Measurements from ENCODE around the gene CPAMD8.
"Not testable (repeated sequence)": the region's sequence is repeated elsewhere in the genome, so short reads cannot be mapped to it uniquely, and the experiment has no call there.

CPAMD8 gene

DNA sequence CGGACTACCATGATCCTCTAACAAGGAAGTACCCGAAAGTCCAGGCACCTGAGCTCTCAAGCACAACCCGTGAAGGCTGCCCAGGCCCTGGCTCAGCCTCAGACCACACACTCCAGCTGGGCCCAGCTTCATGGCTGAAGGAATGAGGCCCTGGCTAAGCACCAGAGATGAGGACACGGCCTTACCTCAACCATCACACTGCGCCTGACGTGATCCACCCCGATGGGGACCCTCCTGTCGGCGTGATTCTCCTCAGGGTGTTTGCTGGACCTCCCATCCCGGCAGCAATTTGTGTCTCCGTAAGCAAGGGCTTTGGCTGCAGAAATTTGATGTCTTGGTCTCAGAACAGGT is 81.3 kb downstream of the CPAMD8 start:
- TF ChIP-seq, protein P1, sequence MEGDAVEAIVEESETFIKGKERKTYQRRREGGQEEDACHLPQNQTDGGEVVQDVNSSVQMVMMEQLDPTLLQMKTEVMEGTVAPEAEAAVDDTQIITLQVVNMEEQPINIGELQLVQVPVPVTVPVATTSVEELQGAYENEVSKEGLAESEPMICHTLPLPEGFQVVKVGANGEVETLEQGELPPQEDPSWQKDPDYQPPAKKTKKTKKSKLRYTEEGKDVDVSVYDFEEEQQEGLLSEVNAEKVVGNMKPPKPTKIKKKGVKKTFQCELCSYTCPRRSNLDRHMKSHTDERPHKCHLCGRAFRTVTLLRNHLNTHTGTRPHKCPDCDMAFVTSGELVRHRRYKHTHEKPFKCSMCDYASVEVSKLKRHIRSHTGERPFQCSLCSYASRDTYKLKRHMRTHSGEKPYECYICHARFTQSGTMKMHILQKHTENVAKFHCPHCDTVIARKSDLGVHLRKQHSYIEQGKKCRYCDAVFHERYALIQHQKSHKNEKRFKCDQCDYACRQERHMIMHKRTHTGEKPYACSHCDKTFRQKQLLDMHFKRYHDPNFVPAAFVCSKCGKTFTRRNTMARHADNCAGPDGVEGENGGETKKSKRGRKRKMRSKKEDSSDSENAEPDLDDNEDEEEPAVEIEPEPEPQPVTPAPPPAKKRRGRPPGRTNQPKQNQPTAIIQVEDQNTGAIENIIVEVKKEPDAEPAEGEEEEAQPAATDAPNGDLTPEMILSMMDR (IDR thresholded peaks at IDR 0.05; ENCODE audit: low read depth, low read length) = no peak
- H3K4me3 ChIP-seq (ENCODE audit: low read depth, low read length) = no peak overlapping the region

DNA sequence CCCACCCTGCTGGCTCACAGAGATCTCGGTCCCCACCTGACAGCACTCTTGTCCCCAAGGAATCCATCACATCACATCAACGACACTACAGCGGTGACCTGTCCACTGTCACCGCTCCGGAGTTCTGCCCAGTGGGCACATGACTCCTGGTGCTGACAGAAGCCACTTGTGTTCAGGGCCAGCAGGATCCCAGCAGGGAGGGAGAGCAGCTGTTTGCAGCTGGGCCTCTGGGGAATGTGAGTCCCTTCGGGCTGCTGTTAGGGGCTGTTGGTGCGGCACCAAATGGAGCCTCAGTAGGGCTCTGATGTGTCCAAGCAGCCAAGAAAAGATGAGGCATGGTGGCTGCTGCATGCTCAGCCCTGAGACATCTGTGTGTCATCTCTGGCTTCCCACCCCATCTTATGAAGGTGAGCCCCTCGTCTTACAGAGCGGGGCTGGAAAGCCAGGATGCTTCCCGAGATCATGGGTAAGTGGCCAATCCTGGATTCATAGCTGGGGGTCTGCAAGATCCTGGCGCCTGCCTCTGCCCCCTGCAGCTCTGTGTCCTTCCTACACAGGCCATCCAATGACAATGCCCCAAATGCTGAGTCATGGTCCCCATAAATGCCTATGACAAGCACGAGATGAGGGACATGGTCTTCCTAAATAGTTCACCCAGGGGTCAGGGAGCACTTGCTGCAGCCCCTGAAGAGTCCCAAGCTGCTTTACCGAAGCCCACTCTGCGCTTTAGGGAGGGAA is 81.8 kb downstream of the CPAMD8 start:
- TF ChIP-seq, protein P1 (IDR thresholded peaks at IDR 0.05; ENCODE audit: low read depth, low read length) = no peak
- no peak overlapping the region for H3K4me3 ChIP-seq (ENCODE audit: low read depth, low read length)

DNA sequence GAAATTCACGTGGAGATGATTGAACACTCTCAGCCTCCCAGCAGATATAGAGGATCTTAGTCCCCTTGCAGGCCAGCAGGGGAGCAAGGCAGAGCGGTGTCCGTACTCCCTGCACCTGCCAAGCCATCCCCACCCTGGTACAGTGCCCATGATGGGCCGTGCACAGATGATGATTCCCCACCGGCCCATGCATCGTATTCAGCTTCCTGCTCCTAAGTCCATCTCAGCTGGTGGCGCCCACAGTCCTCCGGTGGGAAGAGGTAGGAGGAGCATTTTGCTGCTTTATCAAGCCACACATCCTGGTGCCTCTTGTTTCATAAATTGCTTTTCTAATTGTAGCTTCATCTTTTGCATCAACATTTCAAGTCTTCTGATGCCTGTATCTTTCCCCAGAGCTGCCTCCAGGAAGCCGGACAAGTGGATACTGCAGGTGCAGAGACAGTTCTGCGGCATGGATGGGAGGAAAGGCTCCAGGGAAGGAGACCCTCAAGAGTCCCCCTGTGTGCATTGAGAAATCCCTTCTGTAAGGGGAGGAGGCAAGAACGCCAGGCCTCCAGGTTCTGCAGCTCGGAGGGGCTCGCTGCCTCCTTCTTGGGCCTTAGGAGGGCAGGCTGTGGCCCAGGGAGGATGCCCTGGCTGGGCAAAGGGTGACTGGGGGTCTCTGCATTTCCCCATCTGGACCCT is 82.5 kb downstream of the CPAMD8 start:
- no peak overlapping the region for H3K4me3 ChIP-seq (ENCODE audit: low read depth, low read length)
- TF ChIP-seq, protein P1 (IDR thresholded peaks at IDR 0.05; ENCODE audit: low read depth, low read length) = no peak

DNA sequence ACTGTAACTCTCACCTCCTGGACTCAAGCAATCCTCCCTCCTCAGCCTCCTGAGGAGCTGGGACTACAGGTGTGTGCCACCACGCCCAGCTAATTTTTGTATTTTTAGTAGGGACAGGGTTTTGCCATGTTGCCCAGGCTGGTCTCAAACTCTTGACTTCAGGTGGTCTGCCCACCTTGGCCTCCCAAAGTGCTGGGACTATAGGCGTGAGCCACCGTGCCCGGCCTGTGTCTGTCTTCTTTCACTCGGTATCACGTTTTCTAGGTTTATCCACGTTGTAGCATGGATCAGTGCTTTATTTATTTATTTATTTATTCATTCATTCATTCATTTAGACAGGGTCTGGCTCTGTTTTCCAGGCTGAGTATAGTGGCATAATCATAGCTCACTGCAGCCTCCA is 83.5 kb downstream of the CPAMD8 start:
- not testable (repeated sequence) for H3K4me3 ChIP-seq (ENCODE audit: low read depth, low read length)

DNA sequence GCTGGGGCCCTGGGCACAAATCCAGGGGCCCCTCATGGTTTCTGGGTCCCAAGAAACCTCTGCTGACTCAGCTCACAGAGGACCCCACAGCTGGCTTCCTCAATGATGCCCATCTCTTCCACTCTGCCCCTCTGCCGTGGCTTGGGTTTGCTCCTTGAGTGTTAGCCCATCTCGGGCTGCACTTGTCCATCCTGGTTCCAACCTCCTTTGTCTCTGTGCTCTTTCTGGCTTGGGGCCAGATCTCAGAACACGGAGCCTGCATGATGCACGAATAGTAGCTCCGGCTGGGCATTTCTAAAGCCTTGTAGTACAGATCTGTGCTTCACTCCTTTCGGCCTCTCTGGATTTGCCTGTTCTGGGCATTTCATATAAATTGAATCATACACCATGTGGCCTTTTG is 84.0 kb downstream of the CPAMD8 start:
- TF ChIP-seq, protein P1 (IDR thresholded peaks at IDR 0.05; ENCODE audit: low read depth, low read length) = no peak
- no peak overlapping the region for H3K4me3 ChIP-seq (ENCODE audit: low read depth, low read length)

DNA sequence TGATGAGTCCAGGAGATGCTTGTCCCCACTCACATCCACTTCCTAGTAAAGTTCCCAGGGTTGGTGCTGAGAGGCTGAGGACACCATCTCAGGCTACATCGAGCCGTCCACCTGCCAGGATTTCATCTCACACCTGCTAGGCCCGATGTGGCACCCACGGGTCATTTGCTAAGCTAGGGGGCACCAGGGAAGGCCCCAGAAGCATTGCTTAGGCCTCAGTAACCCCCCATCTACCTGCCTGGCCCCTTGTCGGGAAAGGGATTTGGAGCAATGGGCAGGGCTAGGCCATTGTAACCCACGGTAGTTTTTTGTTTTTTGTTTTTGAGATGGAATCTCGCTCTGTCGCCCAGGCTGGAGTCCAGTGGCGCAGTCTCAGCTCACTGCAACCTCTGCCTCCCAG is 86.0 kb downstream of the CPAMD8 start:
- H3K4me3 ChIP-seq (ENCODE audit: low read depth, low read length) = no peak overlapping the region
- TF ChIP-seq, protein P1 (IDR thresholded peaks at IDR 0.05; ENCODE audit: low read depth, low read length) = no peak

DNA sequence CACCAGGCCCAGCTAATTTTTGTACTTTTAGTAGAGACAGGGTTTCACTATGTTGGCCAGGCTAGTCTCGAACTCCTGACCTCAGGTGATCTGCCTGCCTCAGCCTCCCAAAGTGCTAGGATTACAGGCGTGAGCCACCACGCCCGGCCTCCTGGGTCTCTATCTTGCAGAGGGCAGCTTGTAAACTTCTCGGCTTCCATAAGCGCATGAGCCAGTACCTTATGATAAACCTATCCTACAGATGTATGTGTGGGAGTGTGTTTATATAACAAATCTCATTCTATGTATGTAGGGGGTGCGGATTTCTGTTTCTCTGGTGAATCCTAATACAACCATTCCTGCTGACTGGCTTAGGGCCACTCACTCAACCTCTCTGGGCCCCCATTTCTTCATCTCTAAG is 86.5 kb downstream of the CPAMD8 start:
- H3K4me3 ChIP-seq (ENCODE audit: low read depth, low read length) = not testable (repeated sequence)

DNA sequence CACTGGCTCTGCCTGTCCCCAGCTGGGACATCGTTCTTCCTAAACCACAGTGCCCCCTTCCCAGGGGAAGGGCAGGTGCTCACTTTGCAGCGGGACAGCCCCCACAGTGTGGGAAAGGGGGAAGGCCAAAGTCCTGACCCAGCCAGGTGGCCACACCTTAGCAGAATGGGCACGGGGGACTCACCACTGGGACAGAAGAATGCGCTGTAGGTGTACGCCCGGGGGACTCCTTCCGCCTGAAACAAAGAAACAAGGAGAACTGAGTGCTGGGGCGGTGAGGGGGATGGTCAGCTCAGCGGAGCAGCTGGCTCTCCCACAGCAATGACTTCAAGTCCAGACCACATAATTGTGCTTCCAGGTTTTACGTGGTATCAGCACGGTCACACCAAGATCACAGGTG is 88.4 kb downstream of the CPAMD8 start:
- TF ChIP-seq, protein P1 (IDR thresholded peaks at IDR 0.05; ENCODE audit: low read depth, low read length) = no peak
- no peak overlapping the region for H3K4me3 ChIP-seq (ENCODE audit: low read depth, low read length)

DNA sequence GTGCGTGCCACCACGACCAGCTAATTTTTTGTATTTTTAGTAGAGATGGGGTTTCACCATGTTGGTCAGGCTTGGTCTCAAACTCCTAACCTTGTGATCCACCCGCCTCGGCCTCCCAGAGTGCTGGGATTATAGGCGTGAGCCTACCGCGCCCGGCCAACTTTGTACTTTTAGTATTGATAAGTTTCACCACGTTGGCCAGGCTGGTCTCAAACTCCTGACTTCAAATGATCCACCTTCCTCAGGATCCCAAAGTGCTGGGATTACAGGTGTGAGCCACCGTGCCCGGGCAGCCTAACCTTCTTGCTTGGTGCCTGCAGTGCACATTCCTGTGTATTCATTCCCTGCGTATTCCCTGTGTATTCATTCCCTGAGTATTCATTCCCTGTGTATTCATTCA is 88.8 kb downstream of the CPAMD8 start:
- H3K4me3 ChIP-seq (ENCODE audit: low read depth, low read length) = not testable (repeated sequence)

Measured in WI38 (cell line).